KMS-11 (cell line): ENCODE measurements around the gene TMEM273.

Source experiments
- H2AFZ ChIP-seq: fragments of 200-600 bp; sonication (generic); 2 replicates; pipeline ENCODE4 v1.6.1; 2016; ENCODE audit warnings: antibody characterized with exemption, mixed run types, low read depth
- H3K27ac ChIP-seq: fragments of 200-600 bp; sonication (generic); 2 replicates; pipeline ENCODE4 v1.6.1; 2016; ENCODE audit warnings: mild to moderate bottlenecking, mixed run types
- H3K27me3 ChIP-seq: fragments of 200-600 bp; sonication (generic); 2 replicates; pipeline ENCODE4 v1.6.1; 2017; ENCODE audit warnings: mild to moderate bottlenecking, low read depth, mixed run types, moderate library complexity; ENCODE audit not compliant: insufficient read depth
- H3K36me3 ChIP-seq: fragments of 200-600 bp; sonication (generic); 2 replicates; pipeline ENCODE4 v1.6.1; 2017; ENCODE audit warnings: mild to moderate bottlenecking, mixed run types; ENCODE audit not compliant: insufficient read depth
- H3K4me1 ChIP-seq: fragments of 200-600 bp; sonication (generic); 2 replicates; pipeline ENCODE4 v1.6.1; 2016; ENCODE audit warnings: mild to moderate bottlenecking, low read depth, mixed run types; ENCODE audit not compliant: poor library complexity, severe bottlenecking
- H3K4me2 ChIP-seq: fragments of 200-600 bp; sonication (generic); 2 replicates; pipeline ENCODE4 v1.7.0; 2016; ENCODE audit warnings: mild to moderate bottlenecking, mixed run types
- H3K4me3 ChIP-seq: fragments of 200-600 bp; sonication (generic); IDR thresholded peaks from 2 replicates; pipeline ENCODE4 v1.6.1; 2017; ENCODE audit warnings: low read depth, low read length, mixed read lengths; ENCODE audit not compliant: insufficient read depth
- H3K79me2 ChIP-seq: fragments of 200-600 bp; sonication (generic); 2 replicates; pipeline ENCODE4 v1.6.1; 2016; ENCODE audit warnings: low read depth, mixed run types; ENCODE audit not compliant: insufficient read depth
- H3K9ac ChIP-seq: fragments of 200-600 bp; sonication (generic); 2 replicates; pipeline ENCODE4 v1.6.1; 2016; ENCODE audit warnings: mild to moderate bottlenecking, mixed run types
- H4K20me1 ChIP-seq: fragments of 200-600 bp; sonication (generic); 2 replicates; pipeline ENCODE4 v1.6.1; 2016; ENCODE audit warnings: mild to moderate bottlenecking, mixed run types; ENCODE audit not compliant: insufficient read depth
- TF ChIP-seq, protein P1 (sequence below): fragments of 200-600 bp; sonication (generic); conservative IDR thresholded peaks from 2 replicates; pipeline ENCODE4 v1.6.1; 2017; ENCODE audit warnings: low read depth, mild to moderate bottlenecking, antibody characterized with exemption, low read length, moderate library complexity, mixed read lengths

TMEM273 gene, protein sequence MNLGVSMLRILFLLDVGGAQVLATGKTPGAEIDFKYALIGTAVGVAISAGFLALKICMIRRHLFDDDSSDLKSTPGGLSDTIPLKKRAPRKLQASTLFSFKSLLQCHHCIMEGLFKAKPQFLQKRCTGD

DNA sequence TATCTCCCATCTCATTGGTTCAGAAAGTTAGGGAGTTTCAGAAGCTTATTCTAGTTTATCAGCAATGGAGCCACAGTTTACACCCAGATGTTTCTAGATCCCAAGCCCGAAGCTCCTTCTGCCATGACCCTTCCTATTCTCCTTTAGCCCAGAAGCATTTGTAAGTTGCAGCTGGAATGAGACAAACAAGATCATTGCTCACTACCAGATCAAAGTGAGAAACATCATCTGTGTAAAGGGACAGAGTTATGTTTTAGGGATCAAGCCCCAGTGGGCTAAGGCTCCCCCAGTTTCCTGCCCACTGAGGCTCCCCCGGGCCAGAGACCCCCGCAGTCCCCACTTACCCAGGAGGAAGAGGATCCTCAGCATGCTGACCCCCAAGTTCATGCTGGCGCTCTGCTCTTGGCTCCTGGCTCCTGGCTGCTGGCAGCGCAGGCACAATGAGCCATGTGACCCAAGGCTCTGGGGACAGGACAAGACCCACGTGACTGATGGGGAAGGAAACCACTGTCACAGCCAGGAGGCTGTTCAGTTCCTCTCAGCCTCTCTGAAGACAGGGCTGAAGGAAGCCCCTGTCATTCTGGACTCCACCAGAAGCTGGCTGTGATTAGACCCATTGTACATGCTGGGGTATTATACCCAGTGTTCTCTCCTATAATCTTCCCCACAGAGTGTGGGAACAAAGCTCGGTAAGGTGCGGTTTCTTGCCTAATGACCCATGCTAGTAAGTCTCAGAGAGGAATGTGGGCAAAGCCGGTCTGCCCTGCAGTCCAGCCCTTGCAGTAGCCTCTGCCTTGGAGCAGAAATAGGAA, at the start of gene TMEM273:
TMEM273 (minus strand) TSS at position 442 of the 812 bp plus-strand sequence; CDS start at position 387, 55 bp downstream.
- no peaks in the 10 kb centered on the region for H3K79me2 ChIP-seq
- H2AFZ ChIP-seq = no peak within 1 kb of the TSS
- H3K27ac ChIP-seq = no peak within 1 kb of the TSS
- H3K27me3 ChIP-seq = no peaks in the 10 kb centered on the region
- no peaks in the 10 kb centered on the region for H3K36me3 ChIP-seq
- H4K20me1 ChIP-seq = no peaks in the 10 kb centered on the region
- no peak within 1 kb of the TSS for H3K4me2 ChIP-seq
- H3K4me3 ChIP-seq = no peak within 1 kb of the TSS
- TF ChIP-seq, protein P1, sequence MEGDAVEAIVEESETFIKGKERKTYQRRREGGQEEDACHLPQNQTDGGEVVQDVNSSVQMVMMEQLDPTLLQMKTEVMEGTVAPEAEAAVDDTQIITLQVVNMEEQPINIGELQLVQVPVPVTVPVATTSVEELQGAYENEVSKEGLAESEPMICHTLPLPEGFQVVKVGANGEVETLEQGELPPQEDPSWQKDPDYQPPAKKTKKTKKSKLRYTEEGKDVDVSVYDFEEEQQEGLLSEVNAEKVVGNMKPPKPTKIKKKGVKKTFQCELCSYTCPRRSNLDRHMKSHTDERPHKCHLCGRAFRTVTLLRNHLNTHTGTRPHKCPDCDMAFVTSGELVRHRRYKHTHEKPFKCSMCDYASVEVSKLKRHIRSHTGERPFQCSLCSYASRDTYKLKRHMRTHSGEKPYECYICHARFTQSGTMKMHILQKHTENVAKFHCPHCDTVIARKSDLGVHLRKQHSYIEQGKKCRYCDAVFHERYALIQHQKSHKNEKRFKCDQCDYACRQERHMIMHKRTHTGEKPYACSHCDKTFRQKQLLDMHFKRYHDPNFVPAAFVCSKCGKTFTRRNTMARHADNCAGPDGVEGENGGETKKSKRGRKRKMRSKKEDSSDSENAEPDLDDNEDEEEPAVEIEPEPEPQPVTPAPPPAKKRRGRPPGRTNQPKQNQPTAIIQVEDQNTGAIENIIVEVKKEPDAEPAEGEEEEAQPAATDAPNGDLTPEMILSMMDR = no peak
- H3K9ac ChIP-seq = no peak within 1 kb of the TSS
- H3K4me1 ChIP-seq = no peaks in the 10 kb centered on the region

DNA sequence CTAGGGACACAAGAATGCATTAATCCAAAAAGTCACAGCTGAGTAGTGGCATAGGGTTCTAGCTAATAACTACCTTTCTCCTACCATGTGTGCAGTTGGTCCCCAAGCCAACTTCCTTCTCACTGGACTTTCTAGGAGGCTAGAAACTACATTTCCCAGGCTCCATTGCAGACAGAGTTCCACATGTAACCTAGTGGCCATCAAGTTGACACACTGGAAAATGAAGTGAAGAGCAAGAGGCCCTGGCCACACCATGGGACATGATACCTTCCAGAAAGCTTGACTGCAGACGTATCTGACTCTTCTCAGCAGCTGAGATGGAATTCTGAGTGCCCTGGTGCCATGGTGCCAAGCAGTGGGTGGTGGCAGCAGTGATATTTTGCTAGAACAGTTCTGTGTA, 49.8 kb upstream of the TMEM273 start:
- Histone ChIP-seq H4K20me1 (no peaks in the 10 kb centered on the region), H3K79me2 (no peaks in the 10 kb centered on the region), H3K4me1 (no peaks in the 10 kb centered on the region), H3K4me3 (no peak overlapping the region), H3K27me3 (no peaks in the 10 kb centered on the region), H3K4me2 (no peak overlapping the region), H3K27ac (no peak overlapping the region), H3K9ac (no peak overlapping the region), H2AFZ (no peak overlapping the region), H3K36me3 (no peaks in the 10 kb centered on the region)
- TF ChIP-seq, protein P1 = no peak

DNA sequence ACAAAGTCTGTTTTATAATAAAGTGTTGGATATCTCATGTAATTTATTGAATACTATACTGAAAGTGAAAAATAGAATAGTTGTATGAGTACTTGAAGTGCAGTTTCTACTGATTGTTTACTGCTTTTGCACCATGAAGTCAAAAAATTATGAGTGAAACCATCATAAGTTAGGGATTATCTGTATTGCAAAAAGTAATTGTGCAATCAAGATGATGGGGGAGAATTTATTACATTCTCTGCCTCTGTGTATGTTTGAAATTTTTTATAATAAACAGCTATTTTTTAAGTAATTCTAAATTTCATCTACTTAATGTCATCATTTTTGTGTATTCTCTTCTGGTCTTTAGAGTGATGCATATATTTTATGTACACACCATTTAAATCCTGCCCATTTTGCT, 47.2 kb upstream of the TMEM273 start:
- Histone ChIP-seq H3K4me3 (no peak overlapping the region), H3K4me2 (no peak overlapping the region), H4K20me1 (no peaks in the 10 kb centered on the region), H3K27me3 (no peaks in the 10 kb centered on the region), H3K4me1 (no peaks in the 10 kb centered on the region), H2AFZ (no peak overlapping the region), H3K27ac (no peak overlapping the region), H3K79me2 (no peaks in the 10 kb centered on the region), H3K9ac (no peak overlapping the region), H3K36me3 (no peaks in the 10 kb centered on the region)
- TF ChIP-seq, protein P1 = no peak

DNA sequence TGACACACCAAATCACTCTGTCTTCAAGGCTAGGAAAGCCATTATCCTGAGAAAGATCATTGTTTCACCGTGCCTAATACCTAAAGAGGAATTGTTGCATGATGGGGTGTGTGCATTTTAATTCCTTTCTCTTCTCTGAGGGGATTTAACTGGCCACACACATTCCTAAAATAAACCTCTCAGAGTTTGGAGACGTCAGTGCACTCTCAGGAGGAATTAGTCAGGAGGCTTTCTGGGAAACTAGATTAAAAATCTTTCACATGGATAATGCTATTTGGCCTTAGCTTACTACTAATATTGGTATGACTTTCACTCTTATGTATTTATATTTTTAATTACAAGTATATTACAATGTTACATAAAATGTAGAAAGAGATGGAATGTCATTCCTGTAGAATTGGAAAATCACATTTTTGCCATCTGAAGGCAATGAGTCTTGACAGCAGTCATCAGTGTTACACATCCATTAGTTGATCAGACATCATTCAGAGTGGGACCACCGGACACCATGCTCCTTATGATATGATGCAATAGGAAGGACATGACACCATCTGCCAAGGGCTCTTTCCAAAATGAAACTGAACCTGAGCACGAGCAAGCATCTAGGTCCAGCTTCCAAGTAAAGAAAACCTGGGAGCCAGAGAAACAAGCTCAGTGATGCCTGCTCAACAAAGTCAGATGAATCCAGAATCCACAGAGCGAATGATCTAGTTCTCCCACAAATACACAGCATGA, 43.1 kb upstream of the TMEM273 start:
- TF ChIP-seq, protein P1 = no peak
- Histone ChIP-seq H3K4me1 (no peaks in the 10 kb centered on the region), H3K4me3 (no peak overlapping the region), H4K20me1 (no peaks in the 10 kb centered on the region), H3K27me3 (no peaks in the 10 kb centered on the region), H2AFZ (no peak overlapping the region), H3K4me2 (no peak overlapping the region), H3K9ac (no peak overlapping the region), H3K27ac (no peak overlapping the region), H3K36me3 (no peaks in the 10 kb centered on the region), H3K79me2 (no peaks in the 10 kb centered on the region)
